Astrocyte of the hippocampus (primary cell): ENCODE data around the gene POR.

Experiments used
- DNase-seq: peaks from one replicate; pipeline ENCODE4 v3.0.0; 2011; ENCODE audit warnings: low read depth, low spot score

Gene POR

DNA sequence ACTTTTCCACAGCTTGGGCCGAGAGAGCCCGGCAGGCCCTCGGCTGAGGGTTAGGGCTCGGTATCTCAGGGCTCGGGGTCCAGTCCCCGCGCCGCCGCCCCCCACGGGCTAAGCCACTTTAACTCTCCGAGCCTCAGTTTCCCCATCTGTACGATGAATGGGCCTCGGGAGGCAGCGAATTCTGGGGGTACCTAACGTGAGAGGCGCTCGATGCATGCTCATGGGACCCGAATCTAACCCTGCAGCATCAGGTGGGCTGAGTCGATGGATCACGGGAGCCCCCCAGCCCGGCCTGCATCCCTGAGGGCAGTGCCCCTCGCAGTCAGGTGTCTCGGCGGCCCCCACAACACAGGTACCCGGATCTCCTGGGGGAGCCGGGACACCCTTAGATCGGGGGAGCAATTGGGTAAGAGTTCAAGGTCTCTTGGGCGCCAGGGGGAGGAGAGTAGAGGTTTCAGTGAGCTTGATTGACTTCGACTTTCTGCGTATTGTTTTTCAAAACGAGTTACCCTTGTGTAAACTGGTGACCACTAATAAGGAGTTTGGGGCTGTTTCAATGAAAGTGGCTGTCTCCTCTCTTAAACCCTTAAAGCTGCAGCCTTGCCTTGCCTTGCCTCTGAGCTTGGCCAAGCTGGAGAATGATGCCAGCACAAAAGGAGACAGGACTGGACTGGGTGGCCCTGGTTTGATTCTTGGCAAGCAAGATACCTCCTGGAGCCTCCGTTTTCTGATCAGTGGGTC lies 631 bp downstream of the POR start:
- DNase-seq = peak; percentile 44

DNA sequence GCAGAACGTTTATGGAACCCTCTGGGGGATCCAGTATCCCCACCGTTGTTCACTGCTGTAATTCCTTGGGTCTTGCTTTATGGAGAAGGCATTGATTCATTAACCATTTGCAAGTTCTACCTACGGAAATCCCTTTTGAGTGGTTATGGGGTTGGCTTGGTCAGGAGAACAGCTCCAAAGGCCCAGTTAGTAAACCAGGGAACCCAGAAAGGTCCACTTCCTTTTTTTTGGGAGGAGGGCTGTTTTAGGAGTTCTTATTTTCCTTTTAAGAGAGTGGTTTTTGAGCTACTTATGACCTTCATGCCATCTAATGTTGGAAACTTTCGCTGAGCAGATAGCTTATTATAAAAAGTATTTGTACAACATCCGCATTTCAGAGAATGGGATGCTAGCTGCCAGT lies 1.3 kb downstream of the POR start:
- no peak for DNase-seq

DNA sequence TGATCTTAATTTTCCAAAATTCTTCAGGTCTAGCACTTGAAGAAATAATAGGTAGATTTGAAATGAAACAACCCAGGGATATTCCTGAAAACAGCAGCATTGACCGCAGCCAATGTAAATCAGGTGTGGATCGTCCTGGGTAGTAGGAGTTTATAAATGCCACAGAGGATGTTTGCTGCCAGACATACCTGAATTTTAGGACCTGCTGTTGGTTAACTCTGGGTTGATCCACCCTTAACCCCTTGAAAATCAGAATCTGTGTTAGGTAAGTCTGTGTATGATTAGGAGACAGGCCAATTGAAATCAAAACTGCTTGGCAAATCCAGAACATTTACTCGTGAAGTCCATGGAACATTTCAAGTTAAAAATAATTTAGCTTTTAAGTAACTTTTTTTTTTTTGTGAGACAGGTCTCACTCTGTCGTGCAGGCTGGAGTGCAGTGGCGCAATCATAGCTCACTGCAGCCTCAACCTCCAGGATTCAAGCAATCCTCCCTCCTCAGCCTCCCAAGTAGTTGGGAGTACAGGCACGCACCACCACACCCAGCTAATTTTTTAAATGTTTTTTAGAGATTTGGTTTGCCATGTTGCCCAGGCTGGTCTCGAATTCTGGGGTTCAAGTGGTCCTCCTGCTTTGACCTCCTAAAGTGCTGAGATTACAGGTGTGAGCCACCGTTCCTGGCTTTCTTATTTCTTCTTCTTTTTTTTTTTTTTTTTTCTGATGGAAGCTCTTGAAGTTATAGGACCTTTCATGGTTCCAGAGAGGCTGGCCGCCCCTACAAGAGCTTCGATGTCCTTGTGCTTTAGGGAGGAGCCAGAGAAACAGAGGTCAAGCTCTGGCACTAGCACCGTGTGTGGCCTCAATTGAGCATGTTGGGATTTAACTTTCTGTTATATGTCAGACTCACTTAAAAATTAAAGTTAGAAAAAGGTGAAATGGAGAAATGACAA lies 2.0 kb downstream of the POR start:
- no peak for DNase-seq

DNA sequence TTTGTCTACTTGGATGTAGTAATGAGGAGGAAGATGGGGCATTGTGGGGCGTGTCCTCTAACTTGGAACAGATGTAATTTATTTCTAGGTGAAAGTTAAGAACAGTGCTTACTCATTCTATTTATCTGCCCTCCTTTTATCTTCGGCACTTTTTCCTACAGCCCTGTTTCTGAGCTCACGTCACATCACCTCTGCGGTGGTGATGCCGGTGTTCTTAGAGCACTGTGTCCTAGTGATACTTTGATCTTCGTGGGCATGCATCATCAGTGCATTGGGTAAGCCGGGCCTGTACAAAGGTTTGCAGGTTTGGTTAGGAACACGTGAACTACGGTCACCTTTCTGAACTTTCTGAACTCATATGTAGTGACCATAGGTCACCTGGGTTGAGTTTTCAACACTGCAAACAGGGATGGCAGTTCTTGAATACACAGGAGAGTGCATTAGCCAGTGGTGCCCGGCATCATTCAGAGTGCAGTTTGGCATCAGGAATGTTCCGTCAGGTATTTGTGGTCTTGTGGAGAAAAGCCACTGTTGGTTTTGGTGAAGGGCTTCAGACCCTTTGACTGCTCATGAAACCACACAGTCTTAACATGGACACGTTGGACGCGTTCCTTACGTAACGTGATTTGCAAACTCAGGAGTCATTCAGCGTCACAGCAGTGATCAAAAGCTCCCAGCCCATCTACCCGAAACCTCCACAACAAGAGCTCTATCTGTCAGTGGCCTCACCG lies 5.6 kb downstream of the POR start:
- peak; percentile 31 for DNase-seq

DNA sequence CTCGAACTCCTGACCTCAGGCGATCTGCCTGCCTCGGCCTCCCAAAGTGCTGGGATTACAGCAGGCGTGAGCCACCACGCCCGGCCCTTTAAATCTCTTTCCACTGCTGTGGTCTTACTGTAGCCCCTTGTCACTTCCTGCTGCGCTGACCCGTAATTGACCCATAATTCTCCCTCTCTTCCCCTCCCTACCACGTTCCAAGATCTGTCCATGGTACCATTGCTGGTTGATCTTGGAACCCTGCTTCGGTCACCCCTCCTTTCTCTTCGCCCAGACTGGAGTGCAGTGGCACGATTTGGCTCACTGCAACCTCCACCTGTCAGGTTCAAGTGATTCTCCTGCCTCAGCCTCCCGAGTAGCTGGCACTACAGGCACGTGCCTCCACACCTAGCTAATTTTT lies 6.5 kb downstream of the POR start:
- no peak for DNase-seq

DNA sequence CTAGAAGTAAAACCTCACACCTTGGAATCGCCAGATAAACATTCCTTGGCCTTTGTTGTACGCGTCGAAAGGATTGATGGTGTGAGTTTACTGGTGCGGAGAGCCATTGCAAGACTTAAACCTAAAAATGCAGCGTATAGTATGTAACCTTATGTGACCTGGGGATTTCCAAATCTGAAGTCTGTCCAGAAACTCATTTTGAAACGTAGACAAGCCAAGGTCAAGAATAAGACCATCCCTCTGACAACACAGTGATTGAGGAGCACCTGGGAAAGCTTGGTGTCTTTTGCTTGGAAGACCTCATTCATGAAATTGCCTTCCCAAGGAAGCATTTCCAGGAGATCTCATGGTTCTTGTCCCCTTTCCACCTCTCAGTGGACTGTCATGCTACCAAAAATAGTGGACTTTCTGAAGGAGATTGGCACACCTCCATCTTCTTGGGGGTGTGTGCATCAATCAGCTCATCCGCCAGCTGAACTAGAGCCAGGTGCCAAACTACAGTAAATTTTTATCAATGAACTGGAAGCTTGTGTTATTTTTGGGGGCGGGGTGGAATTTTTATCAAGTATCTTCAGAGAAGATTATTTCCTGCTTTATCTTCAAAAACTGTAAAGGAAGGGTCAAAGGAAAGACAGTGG lies 8.1 kb downstream of the POR start:
- no peak for DNase-seq

DNA sequence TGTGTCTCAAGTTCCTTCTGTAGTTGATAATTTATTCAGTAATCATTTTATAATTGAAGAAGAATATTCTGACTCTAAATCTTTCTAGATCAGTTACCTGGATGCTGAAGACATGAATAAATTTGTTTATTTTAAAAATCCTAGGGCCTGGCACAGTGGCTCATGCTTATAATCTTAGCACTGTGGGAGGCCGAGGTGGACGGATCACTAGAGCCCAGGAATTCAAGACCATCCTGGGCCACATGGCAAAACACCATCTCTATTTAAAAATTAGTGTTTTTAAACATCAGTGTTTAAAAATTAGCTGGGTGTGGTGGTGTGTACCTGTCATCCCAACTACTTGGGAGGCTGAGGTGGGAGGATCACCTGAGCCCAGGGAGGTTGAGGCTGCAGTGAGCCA lies 9.3 kb downstream of the POR start:
- DNase-seq = no peak

DNA sequence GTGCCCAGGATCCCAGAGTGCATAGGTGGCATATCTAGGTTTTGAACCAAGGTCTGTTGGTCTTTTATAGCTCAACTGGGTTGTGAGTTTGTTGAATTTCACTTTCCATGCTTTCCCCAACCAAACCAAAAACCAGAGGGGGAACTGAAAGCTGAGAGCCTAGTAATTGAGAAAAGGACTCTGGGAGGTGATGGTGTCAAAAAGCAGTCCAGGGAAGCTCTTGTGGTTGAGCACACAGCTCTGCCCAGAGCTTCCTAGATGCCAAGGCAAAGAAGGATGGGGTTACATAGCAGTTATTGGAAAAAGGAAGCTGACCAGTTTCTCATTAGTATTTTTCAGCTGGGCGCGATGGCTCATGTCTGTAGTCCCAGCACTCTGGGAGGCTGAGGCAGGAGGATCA lies 9.9 kb downstream of the POR start:
- no peak for DNase-seq

DNA sequence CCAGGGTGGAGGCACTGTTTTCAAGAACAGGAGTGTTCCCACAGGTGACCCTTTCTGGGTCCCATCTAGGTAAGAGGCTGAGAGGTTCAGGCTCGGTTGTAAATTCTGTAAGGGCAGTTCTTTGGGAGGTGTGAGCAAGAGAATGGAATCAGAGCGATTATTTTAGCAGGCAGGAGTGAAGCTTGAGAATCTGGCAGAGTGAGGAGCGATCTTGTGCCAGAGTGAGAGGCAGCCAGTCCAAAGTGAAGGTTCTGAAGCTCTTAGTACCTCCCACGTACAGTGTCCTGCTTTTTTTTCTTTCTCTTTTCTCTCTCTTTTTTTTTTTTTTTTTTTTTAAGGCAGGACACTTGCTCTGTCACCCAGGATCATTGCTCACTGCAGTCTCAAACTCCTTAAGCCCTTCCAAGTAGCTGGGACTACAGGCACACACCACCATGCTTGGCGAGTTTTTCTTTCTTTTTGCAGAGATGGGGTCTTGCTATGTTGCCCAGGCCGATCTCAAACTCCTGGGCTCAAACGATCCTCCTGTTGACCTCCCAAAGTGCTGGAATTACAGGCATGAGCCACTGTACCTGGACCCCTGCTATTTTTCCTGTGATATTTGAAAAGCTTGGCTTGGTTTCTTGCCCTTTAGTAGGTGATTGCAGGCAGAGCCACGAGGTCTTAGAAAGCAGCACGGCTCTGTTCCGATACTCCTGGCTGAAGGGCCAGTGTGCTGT lies 10.9 kb downstream of the POR start:
- DNase-seq = no peak

DNA sequence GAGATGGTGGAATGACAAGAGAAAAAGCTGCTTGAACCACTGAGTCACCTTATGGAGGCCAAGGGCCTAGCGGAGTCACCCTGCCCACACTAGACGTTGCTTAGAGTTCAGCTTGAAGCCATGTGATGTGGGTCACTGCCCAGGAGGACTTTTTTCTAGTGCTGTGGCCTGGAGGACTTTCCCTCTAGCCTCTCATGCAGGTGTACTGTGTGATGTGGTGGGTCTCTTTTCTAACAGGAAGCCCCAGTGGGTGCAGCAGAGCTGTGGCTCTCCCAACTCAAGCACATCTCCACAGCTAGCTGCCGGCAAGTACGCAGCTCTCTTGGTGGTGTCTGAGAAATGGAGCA lies 13.6 kb downstream of the POR start:
- DNase-seq = no peak

DNA sequence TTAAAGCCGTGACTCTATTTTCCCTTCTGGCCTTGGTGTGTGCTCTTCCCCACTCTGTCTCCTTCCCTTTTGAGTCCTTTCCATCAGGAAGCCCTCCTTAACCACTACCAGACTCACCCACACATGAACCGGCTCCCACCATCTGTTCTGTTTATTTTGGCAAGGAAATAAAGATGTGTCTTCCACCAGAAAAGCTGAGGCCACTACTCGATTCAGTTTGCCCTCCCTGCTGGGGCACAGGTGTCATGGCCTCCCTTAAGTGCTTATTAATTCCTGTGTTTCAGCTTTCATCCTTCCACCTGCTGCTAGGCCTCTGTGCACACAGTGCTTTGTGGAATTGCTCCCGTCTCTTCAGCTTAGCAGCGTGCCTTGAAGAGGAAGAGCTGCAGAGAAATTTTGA lies 16.7 kb downstream of the POR start:
- no peak for DNase-seq

DNA sequence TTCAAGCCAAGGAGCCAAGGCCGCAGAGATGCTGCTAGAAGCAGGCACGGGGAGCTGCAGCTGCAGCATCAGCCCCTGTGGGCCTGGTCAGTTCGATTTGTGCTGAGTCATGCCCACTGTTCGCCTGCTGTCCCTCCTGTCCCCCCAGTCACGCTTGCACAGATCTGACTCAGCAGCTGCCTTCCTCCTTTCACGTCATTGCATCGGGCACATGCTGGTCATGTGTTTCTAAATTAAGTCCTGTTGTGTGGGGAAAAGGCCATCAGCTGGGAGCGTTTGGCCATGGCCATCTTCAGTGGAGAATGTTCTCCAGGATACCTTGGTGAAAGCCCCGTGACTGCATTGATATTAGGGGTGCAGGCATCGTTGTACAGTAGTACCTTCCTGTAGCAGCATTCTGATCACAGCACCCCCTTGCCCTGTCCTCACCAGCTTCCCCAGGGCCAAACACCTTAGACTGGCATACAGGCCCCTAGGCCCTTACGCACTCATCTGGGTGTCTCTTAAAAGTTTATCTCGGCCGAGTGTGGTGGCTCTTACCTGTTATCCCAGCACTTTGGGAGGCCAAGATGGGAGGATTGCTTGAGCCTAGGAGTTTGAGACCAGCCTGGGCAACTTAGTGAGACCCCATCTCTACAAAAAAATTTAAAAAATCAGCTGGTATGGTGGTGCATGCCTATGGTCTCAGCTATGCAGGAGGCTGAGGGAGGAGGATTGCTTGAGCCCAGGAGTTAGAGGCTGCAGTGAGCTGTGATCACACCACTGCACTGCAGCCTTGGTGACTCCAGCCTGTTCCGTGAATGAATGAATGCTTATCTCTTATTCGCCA lies 23.2 kb downstream of the POR start:
- peak; percentile 84 for DNase-seq

DNA sequence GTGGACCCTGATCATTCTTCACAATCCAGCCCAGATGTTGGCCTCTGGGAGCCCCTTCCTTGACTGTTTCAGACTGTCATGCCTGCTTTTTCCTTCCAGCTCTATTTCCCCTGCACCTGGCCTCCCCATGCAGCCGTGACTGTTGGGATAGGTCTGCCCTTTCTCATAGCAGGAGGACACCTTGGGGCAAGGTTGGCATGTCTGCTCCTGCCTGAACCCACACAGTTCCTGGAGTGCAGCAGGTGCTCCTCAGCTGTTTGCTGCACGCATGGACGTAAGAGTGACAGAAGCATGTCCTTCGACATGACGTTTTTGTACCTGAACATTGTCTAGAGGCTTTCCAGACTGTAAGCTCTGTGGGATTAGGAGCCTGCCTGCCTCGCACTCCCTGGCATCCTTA lies 24.0 kb downstream of the POR start:
- no peak for DNase-seq

DNA sequence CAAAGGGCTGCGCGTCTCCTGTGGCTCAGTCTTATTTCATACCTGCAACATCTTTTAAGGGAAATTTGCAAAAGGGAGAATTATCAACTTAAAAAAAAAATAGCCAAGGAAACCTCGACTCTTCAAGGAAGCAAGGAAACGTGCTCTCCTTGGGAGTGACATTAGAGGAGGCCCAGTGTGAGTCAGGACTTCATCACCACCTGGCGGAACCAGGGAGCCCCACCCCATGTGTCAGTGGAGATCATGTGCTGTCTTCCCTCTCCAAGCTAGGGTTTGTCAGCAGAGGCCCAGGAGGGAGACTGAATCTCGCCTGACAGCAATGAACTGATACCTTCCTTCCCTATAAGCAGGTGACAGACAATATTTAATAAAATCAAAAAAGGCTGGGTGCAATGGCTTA lies 28.9 kb downstream of the POR start:
- DNase-seq = no peak

DNA sequence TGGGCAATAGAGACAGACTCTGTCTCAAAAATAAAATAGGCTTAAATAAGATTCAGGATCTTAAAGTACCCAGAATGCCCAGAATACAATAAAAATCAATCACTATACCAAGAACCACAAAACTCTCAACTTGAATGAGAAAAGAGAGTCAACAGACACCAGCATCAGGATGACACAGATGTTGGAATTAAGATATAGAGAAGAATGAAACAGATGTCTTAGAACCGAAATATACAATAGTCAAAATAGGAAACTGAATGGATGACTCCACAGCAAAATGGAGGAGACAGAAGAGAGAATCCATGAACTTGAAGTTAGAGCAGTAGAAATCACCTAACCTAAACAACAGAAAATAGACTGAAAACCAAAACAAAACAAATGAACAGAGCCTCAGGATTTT lies 29.6 kb downstream of the POR start:
- DNase-seq = no peak

DNA sequence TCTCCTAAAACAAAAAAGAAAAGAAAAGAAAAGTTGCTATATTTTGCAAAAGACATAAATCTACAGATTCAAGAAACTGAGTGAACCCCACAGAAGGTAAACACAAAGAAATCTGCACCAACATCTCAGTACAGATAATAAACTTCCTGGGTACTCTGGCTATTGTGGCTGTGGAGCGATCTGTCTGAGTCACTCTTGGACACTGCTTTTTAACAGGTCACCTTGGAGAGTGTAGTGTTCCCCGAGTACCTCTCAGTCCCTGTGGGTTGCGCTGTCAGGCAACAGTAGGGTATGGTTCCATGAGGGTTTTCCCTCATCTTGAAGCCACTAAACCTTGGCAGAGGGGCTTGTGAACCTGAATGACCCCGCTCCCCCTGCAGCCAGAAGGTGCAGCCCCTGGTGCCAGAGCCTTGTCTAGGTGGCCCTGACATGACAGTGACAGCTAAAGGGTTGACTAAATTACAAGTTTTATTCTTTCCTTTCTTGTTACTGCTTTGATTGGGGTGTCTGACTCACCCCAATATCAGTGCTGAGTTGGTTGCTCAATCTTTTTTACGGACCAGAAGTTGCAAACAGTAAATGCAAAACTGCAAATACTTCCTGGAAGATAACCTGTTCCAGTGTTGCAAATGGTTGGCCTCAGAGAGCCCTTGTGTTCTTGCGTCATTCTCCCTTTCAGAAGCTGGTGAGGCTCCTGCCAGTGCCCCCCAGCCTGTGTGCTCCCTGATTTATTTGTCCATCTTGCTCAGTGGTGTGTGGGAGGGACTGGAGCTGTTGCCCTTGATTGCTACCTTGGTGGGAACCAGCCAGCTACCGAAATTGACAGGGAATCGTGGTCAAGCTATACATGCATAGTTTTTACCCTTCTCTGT lies 30.6 kb downstream of the POR start:
- DNase-seq = no peak

DNA sequence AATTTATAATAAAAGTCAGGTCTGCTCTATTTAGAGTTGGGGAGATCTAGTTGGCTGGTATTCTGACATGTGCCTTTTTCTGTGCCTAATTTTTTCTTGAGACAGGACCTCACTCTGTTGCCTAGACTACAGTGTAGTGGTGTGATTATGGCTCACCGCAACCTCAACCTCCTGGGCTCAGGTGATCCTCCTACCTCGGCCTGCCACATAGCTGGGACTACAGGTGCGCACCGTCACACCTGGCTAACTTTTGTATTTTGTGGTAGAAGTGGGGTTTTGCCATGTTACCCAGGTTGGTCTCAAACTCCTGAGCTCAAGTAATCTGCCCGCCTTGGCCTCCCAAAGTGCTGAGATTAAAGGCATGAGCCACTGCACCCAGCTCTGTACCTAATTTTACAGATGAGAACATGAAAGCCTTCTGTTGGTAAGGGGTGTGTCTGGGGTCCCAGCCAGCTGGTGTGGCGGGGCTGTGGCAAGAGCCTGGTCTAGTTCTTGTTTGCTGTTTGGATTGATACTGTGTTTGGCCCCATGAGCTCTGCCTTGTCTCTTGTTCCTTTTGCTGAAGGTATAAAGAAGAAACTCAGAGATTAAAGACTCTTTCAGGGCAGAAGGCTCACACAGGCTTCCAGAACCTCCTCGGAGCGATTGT lies 31.4 kb downstream of the POR start:
- DNase-seq = no peak

DNA sequence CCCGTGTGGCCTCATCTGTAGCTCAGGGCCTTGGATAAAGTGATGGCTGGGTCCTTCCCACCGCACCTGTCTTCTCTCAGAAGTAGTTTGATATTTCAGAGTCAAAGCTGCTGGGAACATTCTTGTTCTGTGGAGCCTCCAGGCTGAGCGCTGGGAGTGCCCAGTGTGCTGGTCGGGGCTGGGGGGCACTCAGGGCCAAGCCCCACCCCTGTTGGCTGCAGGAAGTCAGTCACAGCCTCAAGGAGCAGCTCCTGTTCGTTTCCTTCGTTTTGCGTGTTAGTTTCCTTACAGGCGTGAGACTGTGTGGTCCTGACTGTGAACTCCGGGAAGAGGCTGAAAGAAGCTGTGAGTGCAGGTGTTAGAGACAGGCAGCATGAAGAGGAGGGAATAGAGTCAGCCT lies 33.2 kb downstream of the POR start:
- no peak for DNase-seq

DNA sequence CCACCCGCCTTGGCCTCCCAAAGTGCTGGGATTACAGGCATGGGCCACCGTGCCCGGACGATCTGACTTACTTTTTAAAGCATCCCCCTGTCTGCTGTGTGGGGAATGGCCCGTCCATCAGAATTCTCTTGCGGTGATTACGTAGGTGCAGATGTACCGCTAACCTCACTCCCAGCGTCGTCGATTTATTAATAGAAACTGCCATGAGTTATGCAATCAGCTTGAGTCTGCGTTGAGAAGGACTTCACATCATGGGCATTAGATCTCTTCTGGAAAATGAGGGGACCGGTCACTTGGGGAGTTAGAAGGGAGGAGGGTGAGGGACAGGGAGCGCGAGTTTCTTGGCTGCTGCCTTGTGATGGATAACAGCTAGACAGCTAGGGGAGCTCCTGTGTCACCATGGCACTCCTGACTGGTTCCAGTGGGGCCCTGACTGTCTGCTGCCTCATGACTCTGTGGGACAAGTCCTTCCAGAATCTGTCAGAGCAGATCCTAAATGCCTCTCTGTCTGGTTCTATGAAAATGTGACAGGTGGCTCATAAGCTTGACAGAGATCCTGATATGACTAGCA lies 35.2 kb downstream of the POR start:
- no peak for DNase-seq
